ENCODE data around the gene ZDHHC23. TPM values are rescaled to one million over a fixed set of nuclear protein-coding genes. Genes with fewer than 3 reads are reported as not detected.

ZDHHC23 gene
- total RNA-seq, 1 donor from 2014 or later = 3.0 TPM

DNA sequence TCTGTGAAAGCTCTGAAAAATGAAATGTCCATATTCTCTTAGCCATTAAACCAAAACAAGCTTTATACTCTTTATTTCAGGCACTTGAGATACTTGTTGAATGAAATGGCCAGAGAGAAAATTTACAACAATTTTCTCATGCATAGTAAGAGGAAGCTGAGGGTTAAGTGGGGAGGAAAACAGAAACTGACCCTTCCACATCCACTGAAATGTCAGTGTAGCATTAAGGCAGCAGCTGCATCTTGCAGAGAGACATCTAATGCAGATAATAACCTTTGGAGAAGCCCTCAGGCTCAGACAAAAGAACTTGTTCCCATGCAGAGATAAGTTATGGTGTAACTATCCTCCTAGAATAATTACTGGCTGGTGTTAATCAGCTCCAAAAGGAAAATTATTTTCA lies 34.0 kb downstream of the ZDHHC23 start:
- ATAC-seq (ENCODE audit: poor library complexity) (no peak), DNase-seq (no peak)
- intact Hi-C loops (cut with DNase I) = no loop called here

GRCh38 chr3:113983544-113983943 lies 35.7 kb downstream of the ZDHHC23 start:
- DNase-seq (no peak), ATAC-seq (ENCODE audit: poor library complexity) (no peak)
- intact Hi-C loops (cut with DNase I) = no loop called here

- intact Hi-C loops (cut with DNase I) = no loop called here
- no peak for ATAC-seq (ENCODE audit: poor library complexity)
- no peak for DNase-seq
Measured at GRCh38 chr3:113985541-113985940, 37.7 kb downstream of the ZDHHC23 start.

- ATAC-seq (ENCODE audit: poor library complexity) = no peak
- intact Hi-C loops (cut with DNase I) = no loop called here
- DNase-seq = no peak
Measured at GRCh38 chr3:114005481-114005880, 57.7 kb downstream of the ZDHHC23 start.

DNA sequence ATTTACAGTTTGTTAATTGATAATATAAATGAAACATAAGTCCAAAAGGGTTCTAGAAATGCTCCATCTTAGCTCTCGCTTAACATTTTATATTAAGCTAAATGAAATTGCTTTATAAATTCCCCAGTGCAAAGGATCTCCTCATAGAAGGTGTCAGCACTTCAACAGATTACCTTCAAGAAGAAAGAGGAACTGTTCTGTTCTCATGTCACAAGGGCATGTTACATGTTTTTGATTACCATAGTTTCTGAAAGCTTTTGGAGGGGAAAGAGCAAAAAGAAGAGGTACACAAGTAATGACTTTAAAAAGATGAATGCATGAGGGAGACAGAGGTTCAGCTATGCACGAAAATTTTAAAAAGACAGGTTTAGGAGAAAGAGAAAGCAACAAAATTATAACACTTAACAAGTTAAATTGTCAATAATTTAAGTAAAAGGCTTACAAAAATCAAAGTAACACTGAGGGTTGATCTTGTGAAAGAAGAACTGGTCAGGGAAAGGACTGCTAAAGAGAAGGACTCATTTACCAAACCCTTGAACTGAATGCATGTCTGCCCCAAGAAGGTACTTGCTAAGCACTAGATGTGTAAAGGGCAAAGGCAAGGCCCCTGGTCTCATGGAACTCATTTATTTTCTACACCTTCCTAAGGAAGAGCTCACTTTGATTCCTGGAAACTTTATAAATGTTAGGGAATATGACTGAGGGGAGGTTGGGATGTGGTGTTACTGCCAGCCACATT lies 63.4 kb downstream of the ZDHHC23 start:
- DNase-seq = no peak
- intact Hi-C loops (cut with DNase I) = no loop called here
- no peak for ATAC-seq (ENCODE audit: poor library complexity)

Other genes with a start within 250 kb of the ZDHHC23 start
- gene NAA50, start 201.8 kb upstream of the ZDHHC23 start, total RNA-seq = 77.5 TPM
- gene ATP6V1A, start 201.0 kb upstream of the ZDHHC23 start, total RNA-seq = 17.9 TPM
- gene GRAMD1C, start 109.2 kb upstream of the ZDHHC23 start, total RNA-seq = 1.1 TPM
- gene CCDC191, start 108.5 kb downstream of the ZDHHC23 start, total RNA-seq = 1.1 TPM
- 4.9 TPM for gene QTRT2, start 108.7 kb downstream of the ZDHHC23 start, total RNA-seq
- gene DRD3, start 231.0 kb downstream of the ZDHHC23 start, total RNA-seq = not detected